ENCODE measurements around the gene MTG1.

DNA sequence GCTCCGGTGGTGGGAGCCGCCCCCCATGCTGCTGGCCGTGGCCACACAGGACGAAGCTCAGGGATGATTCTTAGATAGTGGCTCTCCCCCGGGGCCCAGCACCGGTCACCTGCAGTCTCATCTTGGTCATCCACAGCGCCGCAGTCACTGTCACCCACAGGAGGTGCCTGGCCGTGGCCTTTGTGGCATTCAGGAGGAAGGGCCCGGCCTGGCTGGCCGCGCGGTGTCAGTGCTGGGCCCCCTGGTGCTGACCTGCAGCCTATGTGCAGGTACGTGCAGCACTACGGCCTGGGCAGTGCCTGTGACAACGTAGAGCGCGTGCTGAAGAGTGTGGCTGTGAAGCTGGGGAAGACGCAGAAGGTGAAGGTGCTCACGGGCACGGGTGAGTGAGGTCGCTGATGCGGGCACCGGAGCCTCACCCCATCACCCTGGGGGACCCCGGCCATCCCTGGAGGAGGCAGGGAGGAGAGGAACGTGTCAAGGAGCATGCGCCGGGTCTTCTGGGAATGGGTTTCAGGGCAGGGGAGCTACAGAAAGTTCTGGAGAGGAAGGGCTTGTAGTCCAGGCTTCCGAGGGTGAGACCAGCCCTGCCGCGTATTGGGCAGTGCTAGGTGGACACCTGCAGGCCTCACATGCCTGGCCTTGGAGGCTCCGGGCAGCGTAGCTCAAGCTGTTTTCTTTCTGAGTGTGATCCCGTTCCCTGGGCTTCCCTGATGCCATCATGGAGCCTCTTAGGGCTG, 25.4 kb downstream of the MTG1 start:
- TF ChIP-seq POLR2AphosphoS5 (IDR thresholded peaks at IDR 0.05; ENCODE audit: low read depth), result no peak
- no peak for TF ChIP-seq CREB1 (CRISPR knock-in tag; IDR thresholded peaks at IDR 0.05; ENCODE audit: low read depth)
- TF ChIP-seq, protein P1, sequence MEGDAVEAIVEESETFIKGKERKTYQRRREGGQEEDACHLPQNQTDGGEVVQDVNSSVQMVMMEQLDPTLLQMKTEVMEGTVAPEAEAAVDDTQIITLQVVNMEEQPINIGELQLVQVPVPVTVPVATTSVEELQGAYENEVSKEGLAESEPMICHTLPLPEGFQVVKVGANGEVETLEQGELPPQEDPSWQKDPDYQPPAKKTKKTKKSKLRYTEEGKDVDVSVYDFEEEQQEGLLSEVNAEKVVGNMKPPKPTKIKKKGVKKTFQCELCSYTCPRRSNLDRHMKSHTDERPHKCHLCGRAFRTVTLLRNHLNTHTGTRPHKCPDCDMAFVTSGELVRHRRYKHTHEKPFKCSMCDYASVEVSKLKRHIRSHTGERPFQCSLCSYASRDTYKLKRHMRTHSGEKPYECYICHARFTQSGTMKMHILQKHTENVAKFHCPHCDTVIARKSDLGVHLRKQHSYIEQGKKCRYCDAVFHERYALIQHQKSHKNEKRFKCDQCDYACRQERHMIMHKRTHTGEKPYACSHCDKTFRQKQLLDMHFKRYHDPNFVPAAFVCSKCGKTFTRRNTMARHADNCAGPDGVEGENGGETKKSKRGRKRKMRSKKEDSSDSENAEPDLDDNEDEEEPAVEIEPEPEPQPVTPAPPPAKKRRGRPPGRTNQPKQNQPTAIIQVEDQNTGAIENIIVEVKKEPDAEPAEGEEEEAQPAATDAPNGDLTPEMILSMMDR (conservative IDR thresholded peaks at IDR 0.05; ENCODE audit: low read depth in 2 of 2), result no peak
- TF ChIP-seq EZH2 (IDR thresholded peaks at IDR 0.05; ENCODE audit: low read depth, unreplicated experiment), result no peak
- TF ChIP-seq EZH2phosphoT487 (IDR thresholded peaks at IDR 0.05; ENCODE audit: unreplicated experiment), result no peak
